Measurements from ENCODE around the gene TSPAN1. TPM values are rescaled to one million over a fixed set of nuclear protein-coding genes. Genes with fewer than 3 reads are reported as not detected.

Gene TSPAN1
- total RNA-seq, 4 donors from 2014 or later, result 3.0 to 8.6 (median 5.6) TPM

GRCh38 chr1:46204406-46204742 is 29.5 kb downstream of the TSPAN1 start:
- H3K27me3 ChIP-seq, result no peaks in the 10 kb centered on the region
- DNase-seq (ENCODE audit: low spot score in 2 of 2), result no peak
- H3K27ac ChIP-seq, result peak overlapping the region; percentile 44 to 99 (median 84)
- H3K9me3 ChIP-seq, result no peaks in the 10 kb centered on the region
- WGBS, 2 donors, result 8 to 18% methylated on average over 4 to 5 of the region's 5 CpGs
- TF ChIP-seq EP300 (IDR thresholded peaks at IDR 0.05) (no peak), POLR2A (IDR thresholded peaks at IDR 0.05) (no peak), CTCF (IDR thresholded peaks at IDR 0.05) (no peak)
- peaks cover 0 to 47% (median 19%) of the 10 kb centered on the region in 4 donors for H3K4me1 ChIP-seq
- peak overlapping the region; percentile 60 to 100 (median 64) for H3K4me3 ChIP-seq
- H3K36me3 ChIP-seq, result peaks cover 0 to 8% (median 0%) of the 10 kb centered on the region in 3 donors

- peak overlapping the region; percentile 27 to 99 (median 84) for H3K27ac ChIP-seq
- peak overlapping the region in 2 of 4 donors; percentile 60 to 63 for H3K4me3 ChIP-seq
- TF ChIP-seq POLR2A (IDR thresholded peaks at IDR 0.05) (no peak), EP300 (IDR thresholded peaks at IDR 0.05) (no peak), CTCF (IDR thresholded peaks at IDR 0.05) (no peak)
- H3K36me3 ChIP-seq, result peaks cover 0 to 8% (median 0%) of the 10 kb centered on the region in 3 donors
- no peaks in the 10 kb centered on the region for H3K9me3 ChIP-seq
- DNase-seq (ENCODE audit: low spot score in 2 of 2), result no peak
- WGBS, 2 donors, result 57 to 64% methylated on average over 3 of the region's 3 CpGs
- H3K27me3 ChIP-seq, result no peaks in the 10 kb centered on the region
- H3K4me1 ChIP-seq, result peaks cover 0 to 46% (median 19%) of the 10 kb centered on the region in 4 donors
Observed at GRCh38 chr1:46205141-46205540, 30.3 kb downstream of the TSPAN1 start.

- TF ChIP-seq POLR2A (IDR thresholded peaks at IDR 0.05) (no peak), EP300 (IDR thresholded peaks at IDR 0.05) (peak in 1 of 2 donors; percentile 55)
- H3K27me3 ChIP-seq, result no peaks in the 10 kb centered on the region
- no peak for DNase-seq (ENCODE audit: low spot score in 2 of 2)
- no peak overlapping the region for H3K4me3 ChIP-seq
- H3K4me1 ChIP-seq, result peaks cover 0 to 46% (median 19%) of the 10 kb centered on the region in 4 donors
- no peaks in the 10 kb centered on the region for H3K9me3 ChIP-seq
- 14 to 16% methylated on average over 3 of the region's 3 CpGs for WGBS, 2 donors
- peaks cover 0 to 8% (median 0%) of the 10 kb centered on the region in 3 donors for H3K36me3 ChIP-seq
- peak overlapping the region; percentile 27 to 99 (median 70) for H3K27ac ChIP-seq
Observed at GRCh38 chr1:46205791-46206190, 30.9 kb downstream of the TSPAN1 start.

- TF ChIP-seq EP300 (IDR thresholded peaks at IDR 0.05) (no peak), POLR2A (IDR thresholded peaks at IDR 0.05) (no peak), CTCF (IDR thresholded peaks at IDR 0.05) (no peak)
- H3K27me3 ChIP-seq, result no peaks in the 10 kb centered on the region
- peaks cover 0 to 8% (median 0%) of the 10 kb centered on the region in 3 donors for H3K36me3 ChIP-seq
- no peaks in the 10 kb centered on the region for H3K9me3 ChIP-seq
- H3K4me3 ChIP-seq, result no peak overlapping the region
- H3K27ac ChIP-seq, result peak overlapping the region in 3 of 4 donors; percentile 52 to 99 (median 88)
- WGBS, 2 donors, result 68 to 84% methylated on average over 2 of the region's 2 CpGs
- peaks cover 0 to 46% (median 19%) of the 10 kb centered on the region in 4 donors for H3K4me1 ChIP-seq
- no peak for DNase-seq (ENCODE audit: low spot score in 2 of 2)
Observed at GRCh38 chr1:46206399-46206798, 31.5 kb downstream of the TSPAN1 start.

- no peak overlapping the region for H3K4me3 ChIP-seq
- H3K27ac ChIP-seq, result no peak overlapping the region
- no peaks in the 10 kb centered on the region for H3K9me3 ChIP-seq
- H3K4me1 ChIP-seq, result peaks cover 0 to 18% (median 6%) of the 10 kb centered on the region in 4 donors
- 87 to 91% methylated on average over 3 of the region's 3 CpGs for WGBS, 2 donors
- no peaks in the 10 kb centered on the region for H3K27me3 ChIP-seq
- H3K36me3 ChIP-seq, result peaks cover 0 to 8% (median 0%) of the 10 kb centered on the region in 3 donors
- no peak for DNase-seq (ENCODE audit: low spot score in 2 of 2)
- TF ChIP-seq CTCF (IDR thresholded peaks at IDR 0.05) (no peak), POLR2A (IDR thresholded peaks at IDR 0.05) (no peak), EP300 (IDR thresholded peaks at IDR 0.05) (no peak)
Observed at GRCh38 chr1:46210561-46210960, 35.7 kb downstream of the TSPAN1 start.
